H1 (cell line): Measurements from ENCODE around the gene THTPA. TPM values are rescaled to one million over a fixed set of nuclear protein-coding genes. Genes with fewer than 3 reads are reported as not detected.

ENCODE experiments used
- ATF2 ChIP-seq: IDR thresholded peaks from 2 replicates; pipeline ENCODE4 v1.6.1; 2012; ENCODE audit warnings: low read length, inconsistent platforms
- BCL11A ChIP-seq, 2 experiments: IDR thresholded peaks; one replicate each; pipeline ENCODE4 v1.6.1; 2011; ENCODE audit warnings: low read depth in 2 of 2, low read length in 2 of 2, mild to moderate bottlenecking in 2 of 2
- CBX5 ChIP-seq: fragments of 300-800, 300-1000 bp; sonication (generic); IDR thresholded peaks from 2 replicates; pipeline ENCODE4 v1.7.1; 2016; ENCODE audit warnings: antibody characterized with exemption, low read length, low read depth
- CREB1 ChIP-seq: IDR thresholded peaks from 2 replicates; pipeline ENCODE4 v1.6.1; 2012; ENCODE audit warnings: inconsistent platforms
- PHF8 ChIP-seq: fragments of 200-600 bp; sonication (generic); conservative IDR thresholded peaks from 2 replicates; pipeline ENCODE4 v1.7.1; 2012; ENCODE audit warnings: low read depth, mild to moderate bottlenecking, inconsistent platforms, low read length, moderate library complexity
- RAD21 ChIP-seq, 2 experiments: IDR thresholded peaks in 1 of 2; conservative IDR thresholded peaks in 1 of 2; 2 replicates each; pipeline ENCODE4 v1.6.1; 2011; ENCODE audit warnings: low read depth in 2 of 2, low read length in 2 of 2, improper control_type of control experiment in 1 of 2, inconsistent platforms in 1 of 2, mild to moderate bottlenecking in 1 of 2, moderate library complexity in 1 of 2
- SAP30 ChIP-seq: fragments of 300-600 bp; sonication (generic); IDR thresholded peaks from 2 replicates; pipeline ENCODE4 v1.7.1; 2012; ENCODE audit warnings: low read length, moderate library complexity, mild to moderate bottlenecking, inconsistent platforms; ENCODE audit not compliant: insufficient read depth, insufficient replicate concordance
- SUZ12 ChIP-seq: fragments of 200-600 bp; sonication (generic); IDR thresholded peaks from 2 replicates; pipeline ENCODE4 v1.6.1; 2012; ENCODE audit warnings: mild to moderate bottlenecking, inconsistent platforms, low read length, moderate library complexity, mixed read lengths
- TCF12 ChIP-seq: IDR thresholded peaks from 2 replicates; pipeline ENCODE4 v1.6.1; 2011; ENCODE audit warnings: low read depth, mild to moderate bottlenecking, low read length
- polyA plus RNA-seq, 7 experiments: library from polyadenylated mRNA; depleted of rRNA in 3 of 7; stranded (reverse) in 5 of 7; unstranded in 2 of 7; fragments of >200 nt in 5 of 7; fragments of 200-250 nt in 2 of 7; gene quantifications; 1 replicate in 5 of 7; 2 replicates in 1 of 7; 4 replicates in 1 of 7; pipeline versions ENCODE4 v1.2.1 to v1.2.3, GENCODE V29; 2011 to 2013; ENCODE audit warnings: missing spikeins in 2 of 7, mixed read lengths in 2 of 7
- total RNA-seq: library from RNA; stranded (reverse); fragmentation: NEBNext Ultra II Directional; extraction: Animal tissue kit (Norgen Biotek cat#: 25700); gene quantifications from 2 replicates; pipeline ENCODE4 v1.2.1, GENCODE V29; 2021

Gene THTPA
- total and polyA plus RNA-seq, 2 of the 8 experiments (the other 6 are each of a cell fraction or from before 2014, with no cell fraction given), result 16.6 to 19.0 TPM

- TF ChIP-seq SAP30, result no peak
- no peak for TF ChIP-seq BCL11A (IDR thresholded peaks at IDR 0.05; ENCODE audit: low read depth in 2 of 2, low read length in 2 of 2)
- no peak for TF ChIP-seq SUZ12
- TF ChIP-seq CBX5, result no peak
- no peak for TF ChIP-seq RAD21 (IDR thresholded peaks at IDR 0.05 in 1 of 2, conservative IDR thresholded peaks at IDR 0.05 in 1 of 2; ENCODE audit: low read depth in 2 of 2, low read length in 2 of 2)
- no peak for TF ChIP-seq ATF2
- TF ChIP-seq CREB1, result no peak
- no peak for TF ChIP-seq PHF8
- TF ChIP-seq TCF12, result no peak
These were observed 47.0 kb downstream of the THTPA start (continued) for GRCh38 chr14:23603103-23603502.
